Urinary bladder (tissue), 4 donors: Measurements from ENCODE around the gene CFAP210. TPM values are rescaled to one million over a fixed set of nuclear protein-coding genes. Genes with fewer than 3 reads are reported as not detected.
A peak's percentile ranks its signal among the peaks of the same experiment; 100 is the strongest.

Source experiments
- DNase-seq: peaks from one replicate; pipeline ENCODE4 v3.0.0-alpha.2; 2015; ENCODE audit errors: extremely low spot score
- H3K27ac ChIP-seq: one replicate; pipeline ENCODE4 v1.5.1; 2013; ENCODE audit warnings: low read depth, mild to moderate bottlenecking, moderate library complexity
- H3K36me3 ChIP-seq: one replicate; pipeline ENCODE4 v1.6.1; 2013; ENCODE audit warnings: mild to moderate bottlenecking, moderate library complexity; ENCODE audit not compliant: insufficient read depth
- H3K4me1 ChIP-seq: one replicate; pipeline ENCODE4 v1.6.1; 2013; ENCODE audit warnings: mild to moderate bottlenecking, moderate library complexity; ENCODE audit not compliant: insufficient read depth
- H3K4me3 ChIP-seq: one replicate; pipeline ENCODE4 v1.5.1; 2013; ENCODE audit warnings: low read depth, low read length
- WGBS: extraction: QIAGEN DNeasy Blood & Tissue Kit; methylation state at CpG from one replicate; pipeline ENCODE4 v1.1.7; 2013; 5-methylcytosine and 5-hydroxymethylcytosine counted together
- polyA plus RNA-seq: library from polyadenylated mRNA; stranded (reverse); fragments of 200-250 nt; gene quantifications from one replicate; pipeline ENCODE4 v1.2.3, GENCODE V29; 2013
- total RNA-seq: library from RNA; depleted of rRNA; stranded (reverse); fragments of >200 nt; gene quantifications from one replicate; pipeline ENCODE4 v1.2.3, GENCODE V29; 2014
- donor health status: healthy with polysubstance abuse.
- donor health status: healthy.

The CFAP210 gene
- total and polyA plus RNA-seq, 2 donors: 0.05 TPM; not detected in 1

GRCh38 chr2:169717691-169718063 lies 23.5 kb upstream of the CFAP210 start:
- no peaks in the 10 kb centered on the region for H3K36me3 ChIP-seq
- no peak overlapping the region for H3K27ac ChIP-seq
- no peaks in the 10 kb centered on the region for H3K4me1 ChIP-seq
- WGBS: 81% methylated on average over 4 of the region's 4 CpGs
- H3K4me3 ChIP-seq: no peak overlapping the region
- no peak for DNase-seq

- H3K27ac ChIP-seq: no peak overlapping the region
- H3K36me3 ChIP-seq: no peaks in the 10 kb centered on the region
- peak; percentile 36 for DNase-seq
- WGBS: 57% methylated on average over 12 of the region's 12 CpGs
- no peaks in the 10 kb centered on the region for H3K4me1 ChIP-seq
- H3K4me3 ChIP-seq: no peak overlapping the region
These were observed 22.9 kb upstream of the CFAP210 start for GRCh38 chr2:169716938-169717690.

- WGBS: 22% methylated on average over 12 of the region's 12 CpGs
- Histone ChIP-seq H3K27ac (no peak overlapping the region), H3K36me3 (no peaks in the 10 kb centered on the region), H3K4me1 (no peaks in the 10 kb centered on the region), H3K4me3 (no peak overlapping the region)
- peak; percentile 59 for DNase-seq
These were observed 22.2 kb upstream of the CFAP210 start for GRCh38 chr2:169716238-169716886.

GRCh38 chr2:169715379-169716237 lies 21.4 kb upstream of the CFAP210 start:
- WGBS: 18% methylated on average over 17 of the region's 17 CpGs
- no peaks in the 10 kb centered on the region for H3K36me3 ChIP-seq
- H3K4me1 ChIP-seq: no peaks in the 10 kb centered on the region
- no peak overlapping the region for H3K27ac ChIP-seq
- peak overlapping the region; percentile 6 for H3K4me3 ChIP-seq
- peak; percentile 41 for DNase-seq

GRCh38 chr2:169714699-169715098 lies 20.5 kb upstream of the CFAP210 start:
- 88% methylated on average over 6 of the region's 6 CpGs for WGBS
- H3K36me3 ChIP-seq: no peaks in the 10 kb centered on the region
- H3K4me1 ChIP-seq: no peaks in the 10 kb centered on the region
- DNase-seq: no peak
- H3K4me3 ChIP-seq: no peak overlapping the region
- H3K27ac ChIP-seq: no peak overlapping the region

- H3K4me3 ChIP-seq: no peak overlapping the region
- H3K4me1 ChIP-seq: no peaks in the 10 kb centered on the region
- H3K27ac ChIP-seq: no peak overlapping the region
- WGBS: 96% methylated on average over 3 of the region's 3 CpGs
- DNase-seq: no peak
- no peaks in the 10 kb centered on the region for H3K36me3 ChIP-seq
These were observed 19.1 kb upstream of the CFAP210 start for GRCh38 chr2:169713331-169713730.

- Histone ChIP-seq H3K27ac (no peak overlapping the region), H3K4me3 (no peak overlapping the region), H3K36me3 (no peaks in the 10 kb centered on the region), H3K4me1 (no peaks in the 10 kb centered on the region)
- DNase-seq: no peak
- 94% methylated on average over 9 of the region's 9 CpGs for WGBS
These were observed 18.6 kb upstream of the CFAP210 start for GRCh38 chr2:169712791-169713227.

GRCh38 chr2:169711751-169712509 lies 17.7 kb upstream of the CFAP210 start:
- H3K27ac ChIP-seq: no peak overlapping the region
- no peaks in the 10 kb centered on the region for H3K36me3 ChIP-seq
- no peaks in the 10 kb centered on the region for H3K4me1 ChIP-seq
- WGBS: 82% methylated on average over 7 of the region's 7 CpGs
- no peak overlapping the region for H3K4me3 ChIP-seq
- DNase-seq: no peak

- no peak for DNase-seq
- H3K4me3 ChIP-seq: no peak overlapping the region
- H3K36me3 ChIP-seq: no peaks in the 10 kb centered on the region
- H3K4me1 ChIP-seq: no peaks in the 10 kb centered on the region
- 74% methylated on average over 1 of the region's 1 CpG for WGBS
- H3K27ac ChIP-seq: no peak overlapping the region
These were observed 15.8 kb upstream of the CFAP210 start for GRCh38 chr2:169709981-169710380.

- WGBS: 100% methylated on average over 1 of the region's 1 CpG
- DNase-seq: no peak
- H3K27ac ChIP-seq: no peak overlapping the region
- no peaks in the 10 kb centered on the region for H3K4me1 ChIP-seq
- H3K36me3 ChIP-seq: no peaks in the 10 kb centered on the region
- no peak overlapping the region for H3K4me3 ChIP-seq
These were observed 15.1 kb upstream of the CFAP210 start for GRCh38 chr2:169709331-169709730.

GRCh38 chr2:169707626-169708025 lies 13.4 kb upstream of the CFAP210 start:
- Histone ChIP-seq H3K4me1 (no peaks in the 10 kb centered on the region), H3K27ac (peak overlapping the region; percentile 32), H3K4me3 (no peak overlapping the region), H3K36me3 (no peaks in the 10 kb centered on the region)
- DNase-seq: no peak
- WGBS: 84% methylated on average over 2 of the region's 2 CpGs

GRCh38 chr2:169705927-169706326 lies 11.7 kb upstream of the CFAP210 start:
- H3K36me3 ChIP-seq: no peaks in the 10 kb centered on the region
- no peak overlapping the region for H3K4me3 ChIP-seq
- WGBS: 72% methylated on average over 2 of the region's 2 CpGs
- H3K4me1 ChIP-seq: no peaks in the 10 kb centered on the region
- H3K27ac ChIP-seq: no peak overlapping the region
- DNase-seq: no peak

- H3K4me3 ChIP-seq: no peak overlapping the region
- no peak for DNase-seq
- no peaks in the 10 kb centered on the region for H3K36me3 ChIP-seq
- no peaks in the 10 kb centered on the region for H3K4me1 ChIP-seq
- H3K27ac ChIP-seq: no peak overlapping the region
- 97% methylated on average over 1 of the region's 1 CpG for WGBS
These were observed 10.0 kb upstream of the CFAP210 start for GRCh38 chr2:169704160-169704708.
